Osteoblast (primary cell): ENCODE results near the gene SNRPA1. TPM values are rescaled to one million over a fixed set of nuclear protein-coding genes. Genes with fewer than 3 reads are reported as not detected.

Source experiments
- DNase-seq: peaks from one replicate; pipeline ENCODE4 v3.0.0; 2011; ENCODE audit warnings: low spot score, mixed read lengths; ENCODE audit not compliant: insufficient read length; ENCODE audit errors: missing footprints
- H2AFZ ChIP-seq: 2 replicates; pipeline ENCODE4 v1.6.0; 2011; ENCODE audit warnings: mild to moderate bottlenecking, low read length
- H3K27ac ChIP-seq: 2 replicates; pipeline ENCODE4 v1.5.1; 2011; ENCODE audit warnings: mild to moderate bottlenecking, low read depth, low read length, moderate library complexity
- H3K27me3 ChIP-seq: 2 replicates; pipeline ENCODE4 v1.6.0; 2012; ENCODE audit warnings: mild to moderate bottlenecking, control low read depth, inconsistent platforms, low read length, moderate library complexity; ENCODE audit not compliant: insufficient read depth
- H3K36me3 ChIP-seq: 2 replicates; pipeline ENCODE4 v1.5.1; 2011; ENCODE audit warnings: mild to moderate bottlenecking, low read length, control low read depth, moderate library complexity; ENCODE audit not compliant: insufficient read depth
- H3K4me1 ChIP-seq: 2 replicates; pipeline ENCODE4 v1.5.1; 2011; ENCODE audit warnings: mild to moderate bottlenecking, low read length, control low read depth, moderate library complexity; ENCODE audit not compliant: insufficient read depth
- H3K4me2 ChIP-seq: 2 replicates; pipeline ENCODE4 v1.6.0; 2011; ENCODE audit warnings: mild to moderate bottlenecking, low read length; ENCODE audit not compliant: insufficient read depth
- H3K4me3 ChIP-seq: fragments of 200-600 bp; sonication (generic); 3 replicates; pipeline ENCODE4 v1.5.1; 2012; ENCODE audit warnings: mild to moderate bottlenecking, low read length, inconsistent platforms; ENCODE audit not compliant: insufficient read depth
- H3K79me2 ChIP-seq: 2 replicates; pipeline ENCODE4 v1.6.0; 2012; ENCODE audit warnings: mild to moderate bottlenecking, low read length, control low read depth, inconsistent platforms; ENCODE audit not compliant: insufficient read depth
- H3K9me3 ChIP-seq: 2 replicates; pipeline ENCODE4 v1.5.1; 2011; ENCODE audit warnings: low read depth, low read length, control low read depth
- H4K20me1 ChIP-seq: 2 replicates; pipeline ENCODE4 v1.6.0; 2012; ENCODE audit warnings: mild to moderate bottlenecking, low read length, control low read depth; ENCODE audit not compliant: insufficient read depth
- CTCF ChIP-seq: IDR thresholded peaks from 2 replicates; pipeline ENCODE4 v1.5.1; 2011; ENCODE audit warnings: mild to moderate bottlenecking, low read depth, low read length, moderate library complexity; ENCODE audit errors: extremely low read depth
- total RNA-seq: library from RNA; depleted of rRNA; stranded (reverse); fragments of >200 nt; gene quantifications from 2 replicates; pipeline ENCODE4 v1.2.3, GENCODE V29; 2012

Gene SNRPA1
- total RNA-seq, 1 donor: 9.8 TPM

GRCh38 chr15:101254157-101255050 lies 40.6 kb downstream of the SNRPA1 start:
- Histone ChIP-seq H3K4me1 (peaks cover 28% of the 10 kb centered on the region), H3K27ac (no peak overlapping the region), H3K36me3 (no peaks in the 10 kb centered on the region), H4K20me1 (peaks cover 14% of the 10 kb centered on the region), H2AFZ (no peak overlapping the region), H3K4me3 (no peak overlapping the region), H3K27me3 (no peaks in the 10 kb centered on the region), H3K4me2 (no peak overlapping the region), H3K79me2 (peaks cover 17% of the 10 kb centered on the region), H3K9me3 (no peaks in the 10 kb centered on the region)
- no peak for DNase-seq
- TF ChIP-seq CTCF: no peak

GRCh38 chr15:101252836-101253235 lies 42.2 kb downstream of the SNRPA1 start:
- H3K9me3 ChIP-seq: no peaks in the 10 kb centered on the region
- H3K4me2 ChIP-seq: peak overlapping the region; percentile 91
- H3K27me3 ChIP-seq: no peaks in the 10 kb centered on the region
- H3K27ac ChIP-seq: peak overlapping the region; percentile 82
- peak overlapping the region; percentile 65 for H2AFZ ChIP-seq
- peaks cover 25% of the 10 kb centered on the region for H4K20me1 ChIP-seq
- TF ChIP-seq CTCF: no peak
- peaks cover 25% of the 10 kb centered on the region for H3K4me1 ChIP-seq
- no peak for DNase-seq
- H3K79me2 ChIP-seq: peaks cover 32% of the 10 kb centered on the region
- peak overlapping the region; percentile 81 for H3K4me3 ChIP-seq
- H3K36me3 ChIP-seq: peaks cover 8% of the 10 kb centered on the region

GRCh38 chr15:101251830-101252820 lies 42.9 kb downstream of the SNRPA1 start, which contains the start of gene CHSY1:
Gene CHSY1 (minus strand): TSS chr15:101252048. CDS start chr15:101251456, 592 bp downstream.
- Histone ChIP-seq H3K27ac (peak within 1 kb of the TSS; percentile 85), H3K4me3 (peak within 1 kb of the TSS; percentile 81), H3K79me2 (peaks cover 39% of the 10 kb centered on the region), H2AFZ (peak within 1 kb of the TSS; percentile 65), H3K27me3 (no peaks in the 10 kb centered on the region), H3K36me3 (peaks cover 12% of the 10 kb centered on the region), H3K9me3 (no peaks in the 10 kb centered on the region), H4K20me1 (peaks cover 32% of the 10 kb centered on the region), H3K4me2 (peak within 1 kb of the TSS; percentile 95), H3K4me1 (peaks cover 25% of the 10 kb centered on the region)
- peak; percentile 99 for DNase-seq
- no peak for TF ChIP-seq CTCF
